ENCODE measurements around the gene ARF6. TPM values are rescaled to one million over a fixed set of nuclear protein-coding genes. Genes with fewer than 3 reads are reported as not detected.

ARF6 gene
- total and polyA plus RNA-seq, 9 of the 15 experiments (the other 6 are each of a cell fraction or from before 2014, with no cell fraction given), result 15.3 to 35.2 (median 24.9) TPM

- 0 out of 2 replicates have a peak, but pooled peaks have one; percentile 24 for TF ChIP-seq JUN (IDR thresholded peaks at IDR 0.05; ENCODE audit: borderline replicate concordance, low read depth, low read length)
- no peak for TF ChIP-seq JUN (CRISPR knock-in tag; IDR thresholded peaks at IDR 0.05; ENCODE audit: borderline replicate concordance)
- TF ChIP-seq PPARD (CRISPR knock-in tag; IDR thresholded peaks at IDR 0.05), result no peak
- TF ChIP-seq FOXM1 (IDR thresholded peaks at IDR 0.05; ENCODE audit: low read depth), result no peak
- no peak for TF ChIP-seq FOXM1 (CRISPR knock-in tag; IDR thresholded peaks at IDR 0.05; ENCODE audit: low read depth)
- TF ChIP-seq CBFA2T3 (IDR thresholded peaks at IDR 0.05), result peak; percentile 53
- TF ChIP-seq RCOR1 (IDR thresholded peaks at IDR 0.05; ENCODE audit: borderline replicate concordance in 1 of 2, low read depth in 2 of 2, low read length in 2 of 2), result 0 out of 4 replicates have a peak, but pooled peaks of 1 of the 2 experiments have one; percentile 8
- TF ChIP-seq ZNF766 (CRISPR knock-in tag; conservative IDR thresholded peaks at IDR 0.05), result no peak
- TF ChIP-seq TOE1 (IDR thresholded peaks at IDR 0.05; ENCODE audit: borderline replicate concordance), result 0 out of 2 replicates have a peak, but pooled peaks have one; percentile 20
- TF ChIP-seq TOE1 (CRISPR knock-in tag; IDR thresholded peaks at IDR 0.05; ENCODE audit: borderline replicate concordance, low read depth), result no peak
- no peak for TF ChIP-seq HEY1 (CRISPR knock-in tag; IDR thresholded peaks at IDR 0.05; ENCODE audit: borderline replicate concordance)
- TF ChIP-seq NCOA2 (IDR thresholded peaks at IDR 0.05; ENCODE audit: partially characterized antibody in 2 of 2), result no peak
- TF ChIP-seq MAZ (CRISPR knock-in tag; conservative IDR thresholded peaks at IDR 0.05 in 1 of 2, IDR thresholded peaks at IDR 0.05 in 1 of 2), result peak in 1 of 2 experiments; percentile 43; a peak in 1 of 4 replicates
- peak; percentile 77 for TF ChIP-seq FOSL1 (tag; conservative IDR thresholded peaks at IDR 0.05)
- TF ChIP-seq TFAP4 (CRISPR knock-in tag; IDR thresholded peaks at IDR 0.05; ENCODE audit: borderline replicate concordance), result peak; percentile 92
- TF ChIP-seq NFE2 (IDR thresholded peaks at IDR 0.05; ENCODE audit: low read depth), result no peak
- TF ChIP-seq KDM4B (IDR thresholded peaks at IDR 0.05; ENCODE audit: borderline replicate concordance in 2 of 2, low read depth in 1 of 2), result no peak
- no peak for TF ChIP-seq GTF2F1 (IDR thresholded peaks at IDR 0.05; ENCODE audit: low read depth, low read length)
- no peak for TF ChIP-seq MYBL2 (IDR thresholded peaks at IDR 0.05; ENCODE audit: low read depth)
- no peak for TF ChIP-seq MYBL2 (CRISPR knock-in tag; IDR thresholded peaks at IDR 0.05; ENCODE audit: borderline replicate concordance)
- no peak for TF ChIP-seq PURB (CRISPR knock-in tag; IDR thresholded peaks at IDR 0.05; ENCODE audit: low read depth)
- no peak for TF ChIP-seq RNF219 (CRISPR knock-in tag; IDR thresholded peaks at IDR 0.05)
- peak; percentile 50 to 72 for TF ChIP-seq RAD21 (CRISPR knock-in tag; conservative IDR thresholded peaks at IDR 0.05 in 1 of 2, IDR thresholded peaks at IDR 0.05 in 1 of 2)
- TF ChIP-seq CTCF (IDR thresholded peaks at IDR 0.05 in 2 of 3, conservative IDR thresholded peaks at IDR 0.05 in 1 of 3; ENCODE audit: insufficient read depth in 2 of 3, low read depth in 1 of 3, low read length in 3 of 3), result peak; percentile 74 to 82 (median 75)
Observed at GRCh38 chr14:49879646-49880204, 13.2 kb upstream of the ARF6 start (continued).

All from K562 (cell line).